ENCODE data around the gene GLB1L2. TPM values are rescaled to one million over a fixed set of nuclear protein-coding genes. Genes with fewer than 3 reads are reported as not detected.

Gene GLB1L2
- total and polyA plus RNA-seq, 2 of the 13 experiments (the other 11 are each of a cell fraction or from before 2014, with no cell fraction given) = 0.59 to 0.69 TPM

DNA sequence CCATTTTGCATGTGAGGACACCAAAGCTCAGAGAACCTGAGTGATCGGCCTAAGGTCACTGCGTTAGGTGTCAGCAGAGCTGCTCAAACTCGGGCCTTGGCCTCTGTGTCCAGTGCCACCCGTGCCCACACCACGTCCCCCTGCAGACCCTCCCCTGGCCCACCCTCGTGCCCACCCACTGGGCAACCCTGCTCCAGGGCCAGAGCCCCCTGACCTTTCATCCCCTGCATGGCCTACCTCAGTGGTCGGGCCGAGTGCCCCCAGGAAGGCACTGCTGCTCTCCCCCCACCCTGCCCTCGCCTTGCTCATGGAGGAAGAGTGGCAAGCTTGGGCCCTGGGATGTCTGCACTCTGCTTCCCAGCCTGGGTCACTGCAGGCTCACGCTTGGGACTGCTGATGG is 62.5 kb downstream of the GLB1L2 start:
- no peak overlapping the region for H3K4me3 ChIP-seq (replicated peaks in 1 of 3; ENCODE audit: insufficient read depth in 1 of 3, low read depth in 2 of 3, low read length in 3 of 3)
- WGBS (ENCODE audit: low lambda C conversion rate) = 25% methylated on average over 2 of the region's 10 CpGs
- POLR2A ChIA-PET = no interaction called here
- no peak overlapping the region for H3K27ac ChIP-seq (ENCODE audit: extremely low read length, insufficient read depth, low read length)
- no peaks in the 10 kb centered on the region for H3K9me3 ChIP-seq (ENCODE audit: low read length)
- no TSS peak for BruUV-seq (replicated peaks)
- FAIRE-seq (no peak), ATAC-seq (no peak), DNase-seq (ENCODE audit: low spot score) (no peak)
- no peak overlapping the region for H3K9ac ChIP-seq (ENCODE audit: insufficient read depth, low read depth, low read length)
- H3K4me2 ChIP-seq (ENCODE audit: low read depth, low read length) = no peak overlapping the region
- CTCF ChIA-PET (ENCODE audit: low intra/inter-chr PET ratio, low total read pairs) = no interaction called here
- peaks cover 2 to 38% of the 10 kb centered on the region in 2 experiments; a peak in 4 of 5 replicates for H3K27me3 ChIP-seq (ENCODE audit: control insufficient read depth in 1 of 2, insufficient read depth in 2 of 2, low read length in 2 of 2)
- intact Hi-C loops (cut with micrococcal nuclease; ENCODE audit: unreplicated experiment) = no loop called here
- H2AFZ ChIP-seq (ENCODE audit: low read length) = no peak overlapping the region
- H3K79me2 ChIP-seq (ENCODE audit: insufficient read depth, low read length) = no peaks in the 10 kb centered on the region
- H4K20me1 ChIP-seq (ENCODE audit: insufficient read depth, low read length) = no peaks in the 10 kb centered on the region
- TF ChIP-seq ZFP36L1 (CRISPR knock-in tag; IDR thresholded peaks at IDR 0.05) = no peak
- no peak for TF ChIP-seq ZNF484 (CRISPR knock-in tag; IDR thresholded peaks at IDR 0.05; ENCODE audit: borderline replicate concordance, low read depth)
- TF ChIP-seq SNAPC2 (CRISPR knock-in tag; IDR thresholded peaks at IDR 0.05) = no peak
- no peaks in the 10 kb centered on the region for H3K4me1 ChIP-seq (ENCODE audit: insufficient read depth, low read length)
- in situ Hi-C loops (cut with HindIII; ENCODE audit: extremely low pct_ligation_motif_present, low pct_unique_long_range_greater_than_20kb) = no loop called here
- H3K36me3 ChIP-seq (replicated peaks in 1 of 2; ENCODE audit: control insufficient read depth in 1 of 2, insufficient read depth in 2 of 2, low read length in 2 of 2) = no peaks in the 10 kb centered on the region

DNA sequence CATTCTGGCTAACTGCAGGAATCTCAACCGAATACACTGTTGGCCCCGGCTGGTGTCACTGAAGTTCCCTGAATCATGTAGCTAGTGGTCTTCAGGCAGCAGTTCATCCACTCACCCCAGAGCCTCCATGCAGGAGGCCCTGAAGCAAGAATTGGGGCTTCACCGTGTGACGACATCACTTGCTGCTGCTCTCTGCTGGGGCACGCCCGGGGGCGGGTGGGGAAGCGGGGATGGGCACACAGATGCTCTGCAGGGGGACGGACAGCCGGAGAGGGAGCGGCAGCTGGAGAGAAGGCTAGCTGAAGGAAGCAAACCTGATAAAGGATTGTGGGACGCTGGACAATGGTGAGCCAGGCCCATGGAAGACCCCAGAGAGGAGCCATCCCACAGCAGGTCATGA is 63.2 kb downstream of the GLB1L2 start:
- H3K79me2 ChIP-seq (ENCODE audit: insufficient read depth, low read length) = no peaks in the 10 kb centered on the region
- H2AFZ ChIP-seq (ENCODE audit: low read length) = no peak overlapping the region
- intact Hi-C loops (cut with micrococcal nuclease; ENCODE audit: unreplicated experiment) = no loop called here
- in situ Hi-C loops (cut with HindIII; ENCODE audit: extremely low pct_ligation_motif_present, low pct_unique_long_range_greater_than_20kb) = no loop called here
- no TSS peak for BruUV-seq (replicated peaks)
- H3K36me3 ChIP-seq (replicated peaks in 1 of 2; ENCODE audit: control insufficient read depth in 1 of 2, insufficient read depth in 2 of 2, low read length in 2 of 2) = no peaks in the 10 kb centered on the region
- FAIRE-seq = no peak
- WGBS (ENCODE audit: low lambda C conversion rate) = 37% methylated on average over 12 of the region's 12 CpGs
- peaks cover 2 to 42% of the 10 kb centered on the region in 2 experiments; a peak in 4 of 5 replicates for H3K27me3 ChIP-seq (ENCODE audit: control insufficient read depth in 1 of 2, insufficient read depth in 2 of 2, low read length in 2 of 2)
- no peak overlapping the region for H3K4me2 ChIP-seq (ENCODE audit: low read depth, low read length)
- no peak for ATAC-seq
- DNase-seq (ENCODE audit: low spot score) = no peak
- H3K4me1 ChIP-seq (ENCODE audit: insufficient read depth, low read length) = no peaks in the 10 kb centered on the region
- no peaks in the 10 kb centered on the region for H3K9me3 ChIP-seq (ENCODE audit: low read length)
- H4K20me1 ChIP-seq (ENCODE audit: insufficient read depth, low read length) = no peaks in the 10 kb centered on the region
- H3K4me3 ChIP-seq (replicated peaks in 1 of 3; ENCODE audit: insufficient read depth in 1 of 3, low read depth in 2 of 3, low read length in 3 of 3) = no peak overlapping the region
- CTCF ChIA-PET (ENCODE audit: low intra/inter-chr PET ratio, low total read pairs) = no interaction called here
- POLR2A ChIA-PET = no interaction called here
- H3K9ac ChIP-seq (ENCODE audit: insufficient read depth, low read depth, low read length) = no peak overlapping the region
- no peak overlapping the region for H3K27ac ChIP-seq (ENCODE audit: extremely low read length, insufficient read depth, low read length)
- TF ChIP-seq KAT2B (IDR thresholded peaks at IDR 0.05; ENCODE audit: borderline replicate concordance, low read depth, low read length) (no peak), SOX13 (IDR thresholded peaks at IDR 0.05) (no peak), SOX13 (CRISPR knock-in tag; conservative IDR thresholded peaks at IDR 0.05 in 1 of 2, IDR thresholded peaks at IDR 0.05 in 1 of 2) (no peak), MBD4 (IDR thresholded peaks at IDR 0.05; ENCODE audit: borderline replicate concordance, low read length) (no peak), ZNF670 (CRISPR knock-in tag; IDR thresholded peaks at IDR 0.05; ENCODE audit: borderline replicate concordance) (no peak), ZFP41 (CRISPR knock-in tag; IDR thresholded peaks at IDR 0.05; ENCODE audit: borderline replicate concordance) (no peak), ZNF746 (CRISPR knock-in tag; IDR thresholded peaks at IDR 0.05) (no peak), ZSCAN31 (CRISPR knock-in tag; IDR thresholded peaks at IDR 0.05; ENCODE audit: low read depth) (no peak), GABPB1 (CRISPR knock-in tag; IDR thresholded peaks at IDR 0.05) (no peak), FOSL1 (CRISPR knock-in tag; IDR thresholded peaks at IDR 0.05; ENCODE audit: borderline replicate concordance) (no peak), ZNF382 (CRISPR knock-in tag; IDR thresholded peaks at IDR 0.05; ENCODE audit: borderline replicate concordance) (no peak)
- TF ChIP-seq, protein P1, sequence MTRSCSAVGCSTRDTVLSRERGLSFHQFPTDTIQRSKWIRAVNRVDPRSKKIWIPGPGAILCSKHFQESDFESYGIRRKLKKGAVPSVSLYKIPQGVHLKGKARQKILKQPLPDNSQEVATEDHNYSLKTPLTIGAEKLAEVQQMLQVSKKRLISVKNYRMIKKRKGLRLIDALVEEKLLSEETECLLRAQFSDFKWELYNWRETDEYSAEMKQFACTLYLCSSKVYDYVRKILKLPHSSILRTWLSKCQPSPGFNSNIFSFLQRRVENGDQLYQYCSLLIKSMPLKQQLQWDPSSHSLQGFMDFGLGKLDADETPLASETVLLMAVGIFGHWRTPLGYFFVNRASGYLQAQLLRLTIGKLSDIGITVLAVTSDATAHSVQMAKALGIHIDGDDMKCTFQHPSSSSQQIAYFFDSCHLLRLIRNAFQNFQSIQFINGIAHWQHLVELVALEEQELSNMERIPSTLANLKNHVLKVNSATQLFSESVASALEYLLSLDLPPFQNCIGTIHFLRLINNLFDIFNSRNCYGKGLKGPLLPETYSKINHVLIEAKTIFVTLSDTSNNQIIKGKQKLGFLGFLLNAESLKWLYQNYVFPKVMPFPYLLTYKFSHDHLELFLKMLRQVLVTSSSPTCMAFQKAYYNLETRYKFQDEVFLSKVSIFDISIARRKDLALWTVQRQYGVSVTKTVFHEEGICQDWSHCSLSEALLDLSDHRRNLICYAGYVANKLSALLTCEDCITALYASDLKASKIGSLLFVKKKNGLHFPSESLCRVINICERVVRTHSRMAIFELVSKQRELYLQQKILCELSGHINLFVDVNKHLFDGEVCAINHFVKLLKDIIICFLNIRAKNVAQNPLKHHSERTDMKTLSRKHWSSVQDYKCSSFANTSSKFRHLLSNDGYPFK (CRISPR knock-in tag; IDR thresholded peaks at IDR 0.05; ENCODE audit: borderline replicate concordance) = no peak
- TF ChIP-seq, protein P2, sequence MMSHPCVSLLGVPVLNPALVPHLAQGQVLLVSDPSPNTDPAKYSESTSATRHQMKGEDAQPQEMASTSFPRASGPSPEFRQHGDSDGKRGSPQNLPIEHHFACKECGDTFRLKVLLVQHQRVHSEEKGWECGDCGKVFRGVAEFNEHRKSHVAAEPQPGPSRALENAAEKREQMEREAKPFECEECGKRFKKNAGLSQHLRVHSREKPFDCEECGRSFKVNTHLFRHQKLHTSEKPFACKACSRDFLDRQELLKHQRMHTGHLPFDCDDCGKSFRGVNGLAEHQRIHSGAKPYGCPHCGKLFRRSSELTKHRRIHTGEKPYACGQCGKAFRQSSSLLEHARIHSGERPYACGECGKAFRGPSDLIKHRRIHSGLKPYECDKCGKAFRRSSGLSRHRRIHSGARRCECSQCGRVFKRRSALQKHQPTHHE (CRISPR knock-in tag; IDR thresholded peaks at IDR 0.05; ENCODE audit: borderline replicate concordance) = no peak
